Measurements from ENCODE around the gene NPAS1. TPM values are rescaled to one million over a fixed set of nuclear protein-coding genes. Genes with fewer than 3 reads are reported as not detected.

The NPAS1 gene
- total RNA-seq, 1 experiment from 2014 or later = 4.6 TPM

- Histone ChIP-seq H3K9ac (ENCODE audit: low read length) (no peak overlapping the region), H3K4me2 (ENCODE audit: low read length) (no peak overlapping the region), H3K4me1 (ENCODE audit: control insufficient read depth in 1 of 2, insufficient read depth in 2 of 2, low read length in 2 of 2) (peaks cover 9 to 15% of the 10 kb centered on the region in 2 experiments), H3K9me3 (ENCODE audit: control insufficient read depth in 1 of 2, insufficient read depth in 1 of 2, low read depth in 1 of 2, low read length in 2 of 2) (no peaks in the 10 kb centered on the region), H2AFZ (ENCODE audit: low read depth, low read length, poor library complexity, severe bottlenecking) (no peak overlapping the region), H3K4me3 (replicated peaks in 1 of 2; ENCODE audit: low read depth in 1 of 2, low read length in 2 of 2) (no peak overlapping the region), H3K27ac (ENCODE audit: low read depth, low read length) (no peak overlapping the region), H3K79me2 (ENCODE audit: insufficient read depth, low read length) (no peaks in the 10 kb centered on the region), H4K20me1 (ENCODE audit: insufficient read depth) (no peaks in the 10 kb centered on the region), H3K36me3 (ENCODE audit: control insufficient read depth in 1 of 2, insufficient read depth in 2 of 2, low read length in 2 of 2) (no peaks in the 10 kb centered on the region; a peak in 1 of 4 replicates), H3K9me2 (ENCODE audit: insufficient read depth) (no peaks in the 10 kb centered on the region), H3K27me3 (ENCODE audit: insufficient read depth, low read length) (no peaks in the 10 kb centered on the region)
- ChIA-PET CTCF (no interaction called here), RAD21 (ENCODE audit: low non-redundant PET in 1 of 2, low total read pairs in 2 of 2, uncharacterized antibody in 2 of 2, unreplicated experiment in 2 of 2) (no interaction called here), POLR2A (no interaction called here)
- TF ChIP-seq CTCF (IDR thresholded peaks at IDR 0.05 in 2 of 3, conservative IDR thresholded peaks at IDR 0.05 in 1 of 3; ENCODE audit: borderline replicate concordance in 1 of 3, insufficient read depth in 1 of 3, low read depth in 2 of 3, low read length in 2 of 3) (no peak), EGR1 (IDR thresholded peaks at IDR 0.05; ENCODE audit: low read depth) (no peak)
- no TSS peak for BruUV-seq (replicated peaks)
- intact Hi-C loops (cut with micrococcal nuclease) = no loop called here
- ATAC-seq = no peak
- DNase-seq (ENCODE audit: low read depth, low spot score) = no peak
Observed at GRCh38 chr19:47040869-47041268, 21.2 kb downstream of the NPAS1 start.

- no peaks in the 10 kb centered on the region for H3K9me2 ChIP-seq (ENCODE audit: insufficient read depth)
- no TSS peak for BruUV-seq (replicated peaks)
- H3K4me1 ChIP-seq (ENCODE audit: control insufficient read depth in 1 of 2, insufficient read depth in 2 of 2, low read length in 2 of 2) = peaks cover 4 to 14% of the 10 kb centered on the region in 2 experiments; a peak in 3 of 4 replicates
- H3K4me2 ChIP-seq (ENCODE audit: low read length) = no peak overlapping the region
- ChIA-PET CTCF (no interaction called here), POLR2A (no interaction called here), RAD21 (ENCODE audit: low non-redundant PET in 1 of 2, low total read pairs in 2 of 2, uncharacterized antibody in 2 of 2, unreplicated experiment in 2 of 2) (interaction anchor here in 1 of 2 experiments (0.8 kb wide), 1 partner anchor 19 kb away, joined by 3 read pairs; no protein-coding TSS in a partner anchor)
- no peak overlapping the region for H3K4me3 ChIP-seq (replicated peaks in 1 of 2; ENCODE audit: low read depth in 1 of 2, low read length in 2 of 2)
- H3K9ac ChIP-seq (ENCODE audit: low read length) = no peak overlapping the region
- H3K9me3 ChIP-seq (ENCODE audit: control insufficient read depth in 1 of 2, insufficient read depth in 1 of 2, low read depth in 1 of 2, low read length in 2 of 2) = no peaks in the 10 kb centered on the region
- intact Hi-C loops (cut with micrococcal nuclease) = no loop called here
- H3K36me3 ChIP-seq (ENCODE audit: control insufficient read depth in 1 of 2, insufficient read depth in 2 of 2, low read length in 2 of 2) = no peaks in the 10 kb centered on the region; a peak in 1 of 4 replicates
- H3K79me2 ChIP-seq (ENCODE audit: insufficient read depth, low read length) = peaks cover 8% of the 10 kb centered on the region; the same call in 1 of the 2 replicates
- DNase-seq (ENCODE audit: low read depth, low spot score) (no peak), ATAC-seq (no peak)
- no peak overlapping the region for H2AFZ ChIP-seq (ENCODE audit: low read depth, low read length, poor library complexity, severe bottlenecking)
- no peak overlapping the region for H3K27ac ChIP-seq (ENCODE audit: low read depth, low read length)
- no peaks in the 10 kb centered on the region for H3K27me3 ChIP-seq (ENCODE audit: insufficient read depth, low read length)
- no peaks in the 10 kb centered on the region for H4K20me1 ChIP-seq (ENCODE audit: insufficient read depth)
- no peak for TF ChIP-seq POLR2A (IDR thresholded peaks at IDR 0.05; ENCODE audit: borderline replicate concordance, extremely low read depth, insufficient read depth, insufficient read length)
- no peak for TF ChIP-seq TCF7L2 (IDR thresholded peaks at IDR 0.05; ENCODE audit: borderline replicate concordance, extremely low read depth, insufficient read depth, insufficient read length)
- TF ChIP-seq EZH2 (IDR thresholded peaks at IDR 0.05) = no peak
- no peak for TF ChIP-seq ATF3 (IDR thresholded peaks at IDR 0.05)
- TF ChIP-seq JUND (IDR thresholded peaks at IDR 0.05) = no peak
- TF ChIP-seq POLR2AphosphoS5 (IDR thresholded peaks at IDR 0.05; ENCODE audit: low read depth, low read length) = no peak
- TF ChIP-seq ELF1 (IDR thresholded peaks at IDR 0.05; ENCODE audit: borderline replicate concordance, low read depth) = no peak
- TF ChIP-seq ZNF274 (IDR thresholded peaks at IDR 0.05; ENCODE audit: low read depth, low read length) = no peak
- TF ChIP-seq SRF (IDR thresholded peaks at IDR 0.05; ENCODE audit: low read depth) = no peak
- TF ChIP-seq FOSL1 (IDR thresholded peaks at IDR 0.05; ENCODE audit: low read depth) = no peak
- no peak for TF ChIP-seq EZH2phosphoT487 (IDR thresholded peaks at IDR 0.05; ENCODE audit: borderline replicate concordance)
- no peak for TF ChIP-seq ZFX (IDR thresholded peaks at IDR 0.05)
- no peak for TF ChIP-seq EGR1 (IDR thresholded peaks at IDR 0.05; ENCODE audit: low read depth)
- no peak for TF ChIP-seq RAD21 (IDR thresholded peaks at IDR 0.05; ENCODE audit: low read depth)
- no peak for TF ChIP-seq CEBPB (IDR thresholded peaks at IDR 0.05; ENCODE audit: low read depth)
Observed at GRCh38 chr19:47044946-47045866, 25.6 kb downstream of the NPAS1 start.
